HG03066 (cell line): Measurements from ENCODE around the gene OLFML2B.
"Not testable (repeated sequence)": the region's sequence is repeated elsewhere in the genome, so short reads cannot be mapped to it uniquely, and the experiment has no call there.

Experiments
- ATAC-seq: cut with Tn5 transposase; IDR thresholded peaks from one replicate; pipeline ENCODE4 v1.9.1; 2021; ENCODE audit warnings: low read depth; ENCODE audit not compliant: unreplicated experiment

Gene OLFML2B

DNA sequence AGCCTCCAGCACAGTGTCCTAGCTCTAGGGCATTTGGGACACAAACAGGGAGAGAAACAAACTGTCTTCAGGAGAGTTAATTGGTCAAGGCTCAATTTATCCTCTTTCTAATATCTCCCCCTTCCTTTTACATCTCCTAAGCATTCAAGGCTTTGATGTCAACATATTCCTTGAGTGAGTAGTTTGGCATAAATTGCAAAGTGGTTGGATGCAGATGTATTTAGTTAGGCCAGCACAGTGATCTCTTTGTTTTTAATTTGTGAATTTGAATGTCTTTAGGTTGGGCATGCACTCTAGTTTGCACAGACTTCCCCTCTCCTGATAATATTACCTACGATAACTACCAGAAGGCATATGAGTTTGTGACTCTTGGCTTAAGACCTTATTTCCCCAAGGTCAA is 12.5 kb upstream of the OLFML2B start:
- no peak for ATAC-seq

DNA sequence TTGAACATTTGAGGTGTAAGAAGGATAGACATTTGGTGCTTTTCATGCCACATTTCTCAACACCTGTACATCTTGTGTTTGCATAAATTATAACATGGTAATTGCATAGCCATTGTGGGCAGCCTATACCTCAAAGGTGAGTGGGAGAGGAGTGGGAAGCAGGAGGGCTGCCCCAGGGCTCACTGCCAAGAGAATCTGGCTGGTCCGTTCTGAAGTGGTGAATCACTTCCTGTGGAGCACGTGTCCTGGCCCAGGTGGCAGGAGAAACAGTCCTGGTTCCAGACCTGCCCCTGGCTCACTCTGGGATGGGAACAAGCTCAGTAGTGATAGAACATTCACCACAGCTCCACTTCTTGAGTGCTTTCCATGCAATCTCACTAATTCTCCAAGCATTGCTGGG is 11.6 kb upstream of the OLFML2B start:
- no peak for ATAC-seq

DNA sequence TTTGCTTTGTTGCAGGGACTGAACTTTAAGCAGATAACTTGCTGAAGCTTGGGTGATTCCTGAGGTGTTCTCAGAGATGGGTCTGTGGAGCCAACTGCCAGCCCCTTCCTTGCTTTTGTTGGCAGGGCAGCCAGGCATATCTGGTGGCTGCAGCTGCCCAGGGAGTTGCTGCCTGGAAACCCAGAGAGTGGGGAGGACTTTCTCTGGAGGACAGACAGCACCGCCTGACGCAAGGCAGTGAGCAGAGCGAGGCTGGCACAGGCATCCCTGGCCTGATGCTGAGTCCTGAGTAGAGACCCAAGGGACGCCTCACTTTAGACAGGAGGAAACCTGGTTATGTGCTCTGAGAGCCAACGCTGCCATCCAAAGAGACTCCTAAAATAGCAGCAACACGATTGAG is 9.8 kb upstream of the OLFML2B start:
- no peak for ATAC-seq

DNA sequence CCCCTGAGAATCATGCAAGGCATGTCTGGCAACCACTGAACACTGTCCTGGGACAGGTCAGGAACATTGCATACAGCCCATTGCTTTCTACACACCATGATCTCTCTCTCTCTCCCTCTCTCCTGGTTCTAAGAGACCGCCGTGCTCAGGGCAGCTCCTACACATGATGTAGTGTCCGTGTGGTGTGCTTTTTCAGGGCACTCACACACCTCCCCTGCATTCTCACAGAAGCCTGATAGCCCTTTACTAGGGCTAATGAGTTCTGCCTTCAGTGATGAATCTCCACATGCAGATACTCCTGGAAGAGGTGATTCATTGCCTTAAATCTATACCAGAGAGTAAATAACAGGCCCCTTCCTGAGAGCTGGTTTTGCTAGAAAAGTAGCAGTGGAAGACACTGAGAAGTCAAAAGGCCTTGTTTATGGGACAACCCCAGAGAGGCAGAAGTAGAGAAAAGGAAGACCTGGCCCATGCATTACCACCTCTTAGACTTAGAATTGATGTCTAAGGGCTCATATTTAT is 7.2 kb upstream of the OLFML2B start:
- no peak for ATAC-seq

DNA sequence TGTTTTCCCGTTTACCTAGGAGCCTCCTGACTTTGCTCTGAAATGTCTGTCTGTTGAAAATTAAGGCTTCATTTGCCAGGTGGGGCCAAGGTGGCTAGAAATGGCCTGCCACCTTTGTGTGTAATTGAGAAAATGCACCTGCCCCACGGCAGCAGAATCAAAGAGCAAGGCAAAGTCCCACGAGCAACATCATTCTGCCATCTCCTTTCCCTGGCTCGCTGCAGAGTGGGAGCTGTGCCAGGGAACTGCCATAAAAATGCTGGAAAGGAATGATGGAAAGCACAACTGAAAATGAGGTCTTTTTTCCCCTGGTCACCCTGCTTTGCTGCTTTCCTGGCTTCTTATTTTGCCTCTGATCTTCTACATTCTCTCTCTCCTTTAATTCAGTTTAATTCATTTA is 5.5 kb upstream of the OLFML2B start:
- ATAC-seq, result no peak

DNA sequence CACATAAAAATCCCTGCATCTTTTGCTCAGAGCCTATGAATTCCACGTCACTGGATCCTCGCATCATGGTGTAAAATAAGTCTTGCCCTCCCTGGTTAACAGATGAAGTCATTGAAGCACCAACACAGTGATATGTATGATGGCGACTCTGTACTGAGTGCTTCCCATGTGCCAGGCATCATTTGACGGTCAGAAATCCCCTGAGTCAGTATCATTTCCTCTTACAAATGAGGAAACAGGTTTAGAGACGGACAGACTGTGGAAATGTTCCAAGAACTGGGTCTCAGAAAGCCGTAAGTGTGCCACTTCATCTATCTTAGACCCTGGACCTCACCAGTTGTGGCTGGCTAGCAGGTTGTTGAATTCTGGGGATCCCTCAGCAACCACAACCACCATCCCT is 5.1 kb upstream of the OLFML2B start:
- ATAC-seq, result no peak

DNA sequence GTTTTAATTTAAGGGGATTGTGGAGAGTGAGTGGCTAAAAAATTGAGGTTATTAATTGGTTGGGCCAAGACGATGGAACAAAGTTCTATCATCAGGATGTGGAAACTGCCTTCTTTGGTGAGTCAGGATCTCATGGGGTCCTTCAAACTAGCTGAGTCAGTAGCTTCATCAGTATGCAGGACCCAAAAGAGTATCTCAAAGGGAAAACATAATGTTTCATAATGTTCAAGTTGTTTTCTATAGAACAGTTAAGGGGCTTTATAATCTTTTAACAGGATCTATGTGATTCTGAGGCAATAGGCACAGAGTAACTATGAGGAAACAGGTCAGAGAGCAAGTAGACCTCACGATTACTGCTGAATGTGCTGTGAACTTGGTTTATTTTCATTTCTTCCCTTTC is 3.2 kb upstream of the OLFML2B start:
- ATAC-seq, result no peak

DNA sequence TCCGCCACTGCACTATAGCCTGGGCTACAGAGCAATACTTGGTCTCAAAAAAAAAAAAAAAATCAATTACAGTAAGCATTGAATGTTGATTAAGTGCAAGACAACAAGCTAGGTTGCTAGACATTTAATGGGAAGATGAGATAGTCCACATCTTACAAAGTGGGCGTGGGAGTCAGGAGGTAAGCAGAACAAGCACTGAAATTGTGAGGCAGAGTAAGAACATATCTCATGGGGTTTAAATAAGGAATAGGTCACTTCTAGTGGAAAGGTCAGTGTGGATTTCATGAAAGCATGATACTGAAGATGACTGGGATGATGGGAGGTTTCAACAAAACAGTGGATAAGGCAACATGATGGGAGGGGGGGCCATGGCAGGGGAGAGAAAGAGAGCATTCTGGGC is 1.9 kb upstream of the OLFML2B start:
- no peak for ATAC-seq

DNA sequence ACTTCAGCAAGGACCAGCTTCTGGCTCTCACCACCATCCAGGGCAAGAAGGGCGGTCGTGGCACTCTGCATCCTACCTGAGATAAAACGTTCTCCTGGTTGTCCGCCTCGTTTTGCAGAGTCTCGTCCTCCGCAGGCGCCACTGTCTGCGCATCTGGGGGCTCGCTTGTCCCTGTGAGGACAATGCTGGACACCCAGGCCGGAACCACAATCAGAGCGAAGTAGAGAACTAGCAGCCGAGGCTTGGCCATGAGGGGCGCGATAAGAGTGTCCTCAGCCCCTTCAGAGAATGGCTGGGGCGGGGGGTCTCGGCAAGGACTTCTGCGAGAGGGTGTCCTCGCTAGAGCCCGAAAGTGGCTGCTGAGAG is 505 bp downstream of the OLFML2B start:
- no peak for ATAC-seq

DNA sequence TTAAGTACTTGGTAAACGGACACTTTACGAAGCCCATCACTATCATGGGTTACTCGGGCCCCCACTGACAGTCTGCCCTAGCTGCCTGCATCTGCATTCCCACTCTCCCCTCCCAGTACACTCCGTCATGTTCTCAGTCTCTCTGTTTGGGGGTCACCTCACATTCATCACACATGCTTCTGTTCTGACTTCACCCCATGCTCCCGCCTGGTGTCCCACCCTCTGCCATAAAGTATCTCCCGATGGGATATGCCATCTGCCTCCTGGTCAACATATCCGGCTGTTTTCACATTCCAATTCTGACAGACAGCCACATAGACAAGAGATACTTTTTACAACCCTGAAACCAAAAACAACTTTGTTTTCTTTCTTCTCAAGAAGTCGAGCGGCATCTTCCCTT is 1.0 kb downstream of the OLFML2B start:
- no peak for ATAC-seq

DNA sequence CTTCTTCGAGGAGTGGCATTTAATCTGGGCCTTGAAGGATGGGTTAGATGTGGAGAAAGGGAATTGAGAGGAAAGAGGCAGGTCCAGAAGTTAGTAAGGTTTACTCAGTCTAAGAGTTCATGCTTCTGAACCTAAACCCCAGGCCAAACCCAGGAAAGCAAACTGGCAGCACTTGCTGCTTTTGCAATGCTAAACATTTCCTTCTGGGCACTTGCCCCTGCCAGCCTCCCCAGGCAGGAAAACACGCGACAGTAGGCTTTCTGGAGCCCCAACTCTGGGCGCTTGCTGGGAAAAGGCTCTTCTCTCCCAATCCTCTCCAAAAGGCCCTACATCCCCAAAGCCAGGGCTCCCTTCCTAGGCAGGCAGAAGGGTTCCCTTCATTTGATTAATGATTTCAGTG is 2.5 kb downstream of the OLFML2B start:
- ATAC-seq, result no peak

DNA sequence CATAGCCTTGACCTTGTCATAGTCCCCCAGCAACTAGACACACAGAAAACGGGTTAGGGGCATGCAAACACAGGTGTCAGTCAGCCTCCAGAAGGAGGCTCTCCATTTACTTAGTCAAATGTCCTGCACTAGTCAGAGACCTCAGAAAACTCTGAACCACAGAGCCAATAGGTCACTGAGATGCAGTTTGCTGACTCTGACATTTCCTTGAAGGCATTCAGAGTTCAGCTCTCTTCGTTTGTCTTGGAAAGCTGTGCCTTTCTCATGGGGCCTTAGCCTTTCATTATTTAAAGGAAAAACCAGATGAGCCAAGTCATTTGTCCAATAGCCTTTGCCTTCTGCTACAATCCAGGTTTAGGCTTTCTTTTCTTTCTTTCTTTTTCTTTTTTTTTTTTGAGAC is 3.5 kb downstream of the OLFML2B start:
- no peak for ATAC-seq

DNA sequence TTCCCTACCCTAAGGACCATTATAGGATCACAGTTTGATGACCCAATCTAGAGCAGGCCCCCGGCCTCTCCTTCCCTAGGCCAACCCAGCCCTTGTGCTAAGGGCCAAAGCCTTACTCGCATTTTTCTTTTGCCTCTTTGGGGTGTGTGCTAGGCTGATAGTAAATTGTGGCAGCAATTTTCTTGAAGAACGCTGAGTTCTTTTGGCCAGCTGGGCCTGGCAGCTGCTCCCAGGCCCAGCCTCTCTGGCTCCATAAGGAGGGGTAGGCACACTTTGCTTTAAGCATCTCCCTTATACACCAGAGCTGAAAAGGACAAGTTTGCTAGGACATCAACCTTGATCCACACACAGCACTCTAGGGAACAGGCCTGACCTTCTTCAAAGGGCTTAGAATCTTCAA is 4.2 kb downstream of the OLFML2B start:
- no peak for ATAC-seq

DNA sequence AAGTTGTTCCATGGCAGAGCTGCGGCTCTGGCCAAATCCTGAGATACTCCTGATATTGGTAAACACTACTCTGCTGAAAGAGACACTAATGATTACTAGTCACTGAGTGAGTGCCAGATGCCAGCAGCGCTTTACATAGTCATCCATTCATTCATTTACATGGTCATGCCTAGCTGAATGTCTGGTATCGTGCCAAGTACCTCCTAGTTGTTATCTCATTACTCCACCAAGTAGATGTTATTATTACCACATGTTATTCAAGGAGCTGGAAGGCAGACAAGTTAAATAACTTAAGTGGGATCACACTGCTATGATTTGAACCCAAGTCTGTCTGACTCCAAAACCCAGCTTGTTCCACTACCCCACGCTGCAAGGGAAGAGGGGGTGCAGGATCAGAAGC is 4.7 kb downstream of the OLFML2B start:
- ATAC-seq, result no peak

DNA sequence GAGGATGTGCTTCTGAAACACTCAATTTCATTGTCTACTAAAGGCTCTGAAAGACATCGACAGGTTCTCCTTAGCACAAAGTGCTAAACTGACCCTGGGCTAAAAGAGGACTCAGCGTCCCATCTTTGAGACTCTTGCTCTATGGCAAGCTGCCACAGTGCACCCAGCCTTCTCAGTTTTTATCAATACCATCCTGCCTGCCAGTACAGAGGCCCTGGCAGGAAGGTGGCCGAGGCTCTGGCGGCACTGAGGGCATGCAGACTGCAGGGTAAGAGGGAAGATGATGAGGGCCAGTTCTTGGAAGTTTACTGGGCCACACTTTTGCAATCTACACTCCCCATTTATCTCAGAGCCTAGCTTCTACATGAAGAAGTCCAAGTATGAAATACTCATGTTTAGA is 5.3 kb downstream of the OLFML2B start:
- ATAC-seq, result no peak

DNA sequence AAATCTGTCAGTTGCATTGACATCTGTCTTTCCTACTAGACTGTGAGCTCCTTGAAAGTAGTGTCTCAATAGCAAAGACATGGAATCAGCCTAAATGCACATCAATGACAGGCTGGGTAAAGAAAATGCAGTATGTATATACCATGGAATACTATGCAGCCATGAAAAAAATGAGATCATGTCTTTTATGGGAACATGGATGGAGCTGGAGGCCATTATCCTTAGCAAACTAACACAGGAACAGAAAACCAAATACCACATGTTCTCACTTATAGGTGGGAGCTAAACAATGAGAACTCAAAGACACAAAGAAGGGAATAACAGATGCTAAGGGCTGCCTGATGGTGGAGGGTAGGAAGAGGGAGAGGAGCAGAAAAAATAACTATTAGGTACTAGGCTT is 5.9 kb downstream of the OLFML2B start:
- not testable (repeated sequence) for ATAC-seq

DNA sequence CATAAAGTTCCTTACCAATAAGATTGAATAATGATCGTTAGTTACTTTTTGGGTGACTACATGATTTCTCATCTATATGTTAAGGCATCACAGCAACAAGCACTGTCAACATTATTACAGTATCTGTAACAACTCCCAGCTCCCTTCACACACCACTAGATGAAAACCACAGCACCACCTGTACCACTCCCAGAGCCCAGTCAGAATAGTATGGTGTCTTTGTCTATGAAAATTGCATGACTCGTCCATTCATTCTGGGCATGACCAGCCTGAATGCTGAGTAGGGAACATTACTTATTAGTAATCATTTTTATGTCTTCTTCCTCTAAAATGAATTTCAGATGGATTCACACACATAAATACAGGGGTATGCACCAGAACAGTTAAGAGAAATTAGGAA is 7.0 kb downstream of the OLFML2B start:
- no peak for ATAC-seq

DNA sequence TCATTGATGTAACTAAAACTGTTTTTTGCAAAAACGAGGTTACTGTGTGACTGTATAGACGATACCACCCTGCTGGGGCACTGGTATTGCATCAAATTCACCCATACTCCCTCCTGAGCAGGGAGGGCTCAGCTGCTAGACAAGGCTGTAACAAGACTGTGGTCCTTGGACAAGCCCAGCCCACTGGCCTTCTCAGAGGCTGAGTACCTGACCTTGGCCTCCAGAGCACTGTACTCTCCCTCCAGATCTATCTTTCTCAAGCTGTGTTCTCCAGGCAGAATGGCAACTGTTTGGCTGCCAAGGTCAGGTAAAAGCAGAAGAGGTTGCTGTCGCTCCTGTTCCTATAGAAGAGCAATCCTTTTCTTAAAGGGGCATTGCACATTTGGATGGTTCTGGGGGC is 8.5 kb downstream of the OLFML2B start:
- ATAC-seq, result no peak

DNA sequence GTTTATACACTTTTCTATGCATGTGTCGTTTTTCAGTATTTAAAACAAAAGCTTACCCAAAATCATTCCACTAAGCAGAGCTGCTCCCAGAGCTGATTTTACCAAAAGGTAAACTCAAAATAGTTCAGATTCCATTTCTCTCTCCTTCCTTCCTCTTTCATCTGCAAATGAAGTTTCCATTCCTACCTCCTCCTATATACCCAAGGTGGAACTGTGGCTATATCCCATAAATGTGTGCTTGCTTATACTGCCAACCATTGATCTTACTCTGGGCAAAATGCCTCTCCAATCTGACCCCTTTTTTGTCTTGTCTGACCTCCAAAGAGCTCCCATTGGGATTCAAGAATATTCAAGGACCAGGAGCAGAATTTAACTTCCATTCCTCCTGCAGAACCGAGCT is 9.5 kb downstream of the OLFML2B start:
- ATAC-seq, result no peak

DNA sequence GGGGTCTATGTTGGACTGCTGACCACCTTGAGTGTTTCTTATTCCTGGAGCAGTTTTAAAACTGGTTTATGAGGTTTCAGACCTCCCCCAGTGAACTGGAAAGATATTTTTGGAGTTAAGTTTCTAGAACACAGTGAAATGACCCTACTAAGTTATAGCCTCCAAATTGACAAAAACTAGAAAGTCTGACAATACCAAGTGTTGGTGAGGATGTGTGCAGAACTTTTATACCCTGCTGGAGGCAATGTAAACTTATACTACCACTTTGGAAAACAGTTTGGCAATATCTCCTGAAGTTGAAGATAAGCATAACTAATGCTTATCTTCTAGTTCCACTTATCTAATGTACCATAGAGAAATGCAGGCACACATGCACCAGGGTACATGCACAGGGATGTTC is 10.4 kb downstream of the OLFML2B start:
- ATAC-seq, result no peak

DNA sequence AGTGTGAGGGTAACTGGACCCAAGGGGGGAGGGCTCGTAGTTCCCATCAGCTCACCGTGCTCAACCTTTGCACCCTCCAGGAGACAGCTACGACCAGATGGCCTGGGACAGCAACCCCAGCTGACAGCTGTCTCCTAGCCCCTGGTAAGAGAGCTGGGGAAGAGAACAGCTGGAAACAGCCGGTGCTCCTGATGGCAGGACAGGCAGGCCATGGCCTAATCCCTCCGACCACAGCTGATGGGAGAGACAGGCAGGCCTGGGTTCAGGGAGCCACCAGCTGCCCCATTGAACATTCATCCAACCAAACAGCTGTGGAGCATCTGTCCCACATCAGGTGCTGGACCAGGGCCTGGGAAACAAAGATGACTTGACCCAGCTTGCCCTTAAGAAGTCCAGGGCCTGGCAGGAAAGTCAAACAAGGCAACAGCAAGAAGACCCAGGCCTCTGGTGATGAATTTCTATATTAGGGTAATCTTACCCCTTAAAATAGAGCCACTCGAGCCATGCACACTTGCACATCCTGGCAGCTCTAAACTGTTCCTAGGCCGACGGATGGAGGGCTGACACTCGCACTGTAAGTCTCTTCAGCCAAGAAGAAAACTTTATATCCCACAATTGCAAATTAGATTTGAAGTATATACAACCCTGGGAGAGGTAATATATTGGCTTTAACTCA is 12.2 kb downstream of the OLFML2B start:
- no peak for ATAC-seq

DNA sequence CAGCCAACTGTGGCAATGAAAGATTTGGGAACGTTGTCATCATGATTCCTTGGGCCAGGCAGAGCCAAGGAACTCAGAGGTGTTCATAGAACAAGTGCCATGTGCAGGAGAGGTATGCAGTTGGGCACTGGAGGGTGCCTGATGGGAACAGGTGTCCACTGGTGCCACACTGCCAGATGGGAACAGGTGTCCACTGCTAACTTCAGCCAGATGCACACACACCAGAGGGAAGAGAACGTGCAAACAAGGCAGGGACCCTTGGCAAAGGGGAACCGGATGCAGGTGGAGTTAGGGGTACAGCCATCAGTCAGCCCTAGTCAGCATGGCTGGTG is 13.5 kb downstream of the OLFML2B start:
- no peak for ATAC-seq

DNA sequence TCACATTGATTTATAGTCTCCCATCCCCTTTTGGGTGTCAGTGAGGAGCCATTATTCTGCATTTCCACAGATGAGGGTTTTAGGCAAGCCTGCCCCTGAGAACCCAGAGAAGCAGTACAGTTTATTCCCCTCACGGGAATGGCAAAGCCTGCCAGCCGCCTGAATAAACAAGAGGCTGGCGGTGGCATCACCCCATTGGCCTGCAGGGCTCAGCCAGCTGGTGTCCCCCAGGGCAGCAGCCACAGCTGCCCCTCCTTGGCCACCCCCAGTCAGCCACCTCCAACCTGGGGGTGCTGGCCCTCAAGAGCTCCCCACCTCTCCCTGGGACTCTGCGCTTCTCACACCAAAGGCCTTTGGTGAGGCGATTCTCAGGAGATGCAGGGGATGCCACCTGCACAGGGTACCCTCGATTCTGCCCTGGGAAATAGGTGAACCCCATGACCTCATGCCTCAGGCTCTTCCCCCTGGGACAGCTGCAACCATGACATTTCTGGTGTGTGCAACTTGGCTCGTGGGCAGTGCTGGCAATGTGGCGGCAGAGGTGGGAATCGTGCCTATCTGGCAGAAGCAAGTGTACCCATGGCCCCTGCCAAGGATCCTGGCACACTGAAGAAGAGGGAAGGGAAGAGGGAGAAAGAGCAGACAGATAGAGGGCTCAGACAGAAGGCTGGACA is 14.0 kb downstream of the OLFML2B start:
- no peak for ATAC-seq
